ENCODE measurements around the gene CERS6.

DNA sequence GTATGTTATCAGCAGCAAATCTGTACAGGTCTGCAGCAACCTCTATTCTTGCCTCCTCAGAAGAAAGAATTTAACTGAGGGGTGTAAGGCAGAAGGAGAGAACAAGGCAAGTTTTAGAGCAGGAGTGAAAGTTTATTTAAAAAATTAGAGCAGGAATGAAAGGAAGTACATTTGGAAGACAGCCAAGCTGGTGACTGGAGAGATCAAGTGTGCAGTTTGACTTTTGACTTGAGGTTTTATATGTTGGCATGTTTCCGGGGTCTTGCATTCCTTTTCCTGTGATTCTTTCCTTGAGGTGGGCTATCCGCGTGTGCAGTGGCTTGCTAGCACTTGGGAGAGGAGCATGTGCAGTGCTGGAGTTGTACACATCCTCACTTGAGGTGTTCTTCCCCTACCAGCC is 16.5 kb upstream of the CERS6 start:
- no peak for TF ChIP-seq CTCF (conservative IDR thresholded peaks at IDR 0.05; ENCODE audit: low read depth in 2 of 2)
- TF ChIP-seq POLR2AphosphoS5 (IDR thresholded peaks at IDR 0.05; ENCODE audit: low read depth): no peak
- no peak for TF ChIP-seq EZH2phosphoT487 (IDR thresholded peaks at IDR 0.05; ENCODE audit: unreplicated experiment)
